GM21528 (cell line): ENCODE data around the gene HIKESHI.

Source experiments
- ATAC-seq: cut with Tn5 transposase; IDR thresholded peaks from one replicate; pipeline ENCODE4 v1.9.1; 2021; ENCODE audit warnings: mild to moderate bottlenecking, moderate library complexity; ENCODE audit not compliant: unreplicated experiment, low FRiP score

HIKESHI gene

DNA sequence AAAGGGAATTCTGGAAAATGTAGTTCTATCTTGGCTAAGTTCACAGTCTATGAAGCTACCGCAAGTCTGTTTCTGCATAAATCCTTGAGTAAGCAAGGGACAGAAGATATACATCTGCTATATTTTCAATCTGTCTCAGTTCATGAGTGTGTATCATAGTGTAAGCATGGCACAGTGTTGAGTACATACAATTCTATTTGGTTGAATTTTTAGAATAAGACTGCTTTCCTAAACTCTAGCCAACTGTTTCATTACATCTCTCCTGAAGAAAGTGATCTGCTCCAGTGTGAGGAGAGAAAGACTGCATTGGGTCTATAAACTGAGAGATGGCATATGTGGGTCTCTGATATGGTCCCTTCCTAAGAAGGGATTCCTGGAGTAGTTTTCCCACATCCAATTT, 70.0 kb downstream of the HIKESHI start:
- no peak for ATAC-seq

DNA sequence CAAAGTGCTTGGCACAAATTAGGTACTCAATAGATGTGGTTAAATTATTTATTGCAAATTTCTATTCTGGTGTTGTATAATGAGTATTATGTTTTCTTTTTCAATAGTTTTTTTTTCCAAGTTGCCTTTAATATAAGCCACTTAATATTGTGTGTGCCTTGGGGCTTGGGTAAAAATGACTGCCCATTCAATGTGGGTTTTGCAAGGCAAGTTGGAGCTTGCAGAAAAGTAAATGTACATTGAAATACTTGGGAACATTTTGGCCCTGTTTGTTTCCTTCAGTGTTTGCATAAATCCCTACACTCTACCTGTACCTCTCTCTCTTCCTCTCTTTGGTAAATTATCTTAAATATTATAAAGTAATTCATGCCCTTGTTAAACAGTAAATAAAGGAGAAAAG, 70.5 kb downstream of the HIKESHI start:
- ATAC-seq, result no peak

DNA sequence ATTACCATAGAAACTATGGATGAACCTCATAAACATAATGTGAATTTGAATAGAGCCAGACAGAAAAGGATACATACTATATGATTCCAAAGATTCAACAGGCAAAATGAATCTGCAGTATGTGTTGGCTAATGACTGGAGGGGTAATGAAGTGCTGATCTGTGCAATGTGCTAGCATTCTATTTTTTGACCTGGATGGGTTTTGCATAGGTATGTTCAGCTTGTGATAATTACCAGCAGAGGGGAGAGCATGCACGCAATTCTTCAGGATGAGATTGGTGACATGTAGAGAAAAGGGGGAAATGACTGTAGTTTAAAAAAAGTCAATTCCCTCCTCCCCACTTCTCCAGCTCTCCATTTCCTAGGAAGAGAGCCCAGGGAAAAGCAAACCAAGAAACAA, 72.0 kb downstream of the HIKESHI start:
- ATAC-seq, result no peak

DNA sequence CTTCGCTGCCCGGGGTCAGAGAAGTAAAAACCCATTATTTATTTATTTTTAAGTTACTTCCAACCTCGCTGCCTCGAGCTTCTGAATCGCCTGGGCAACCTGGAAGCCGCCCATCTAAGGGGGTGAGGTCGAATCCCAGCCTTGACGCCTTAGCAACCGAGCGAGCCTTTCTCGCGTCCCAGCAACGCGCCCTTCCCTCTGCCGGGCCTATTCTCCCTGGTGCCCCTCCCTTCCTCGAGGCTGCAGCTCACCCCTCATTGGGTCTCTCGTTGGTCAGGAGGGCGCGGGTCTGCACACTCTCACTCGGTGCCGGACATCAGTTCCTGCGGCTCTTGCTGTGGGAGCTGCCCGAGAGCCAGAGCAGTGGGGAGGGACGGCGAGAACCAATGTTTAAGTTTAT, 72.5 kb downstream of the HIKESHI start, which contains the start of gene CCDC81:
CCDC81 (plus strand) TSS at position 302 of the 400 bp plus-strand sequence. CDS start 277 bp downstream, outside the sequence.
- no peak for ATAC-seq

DNA sequence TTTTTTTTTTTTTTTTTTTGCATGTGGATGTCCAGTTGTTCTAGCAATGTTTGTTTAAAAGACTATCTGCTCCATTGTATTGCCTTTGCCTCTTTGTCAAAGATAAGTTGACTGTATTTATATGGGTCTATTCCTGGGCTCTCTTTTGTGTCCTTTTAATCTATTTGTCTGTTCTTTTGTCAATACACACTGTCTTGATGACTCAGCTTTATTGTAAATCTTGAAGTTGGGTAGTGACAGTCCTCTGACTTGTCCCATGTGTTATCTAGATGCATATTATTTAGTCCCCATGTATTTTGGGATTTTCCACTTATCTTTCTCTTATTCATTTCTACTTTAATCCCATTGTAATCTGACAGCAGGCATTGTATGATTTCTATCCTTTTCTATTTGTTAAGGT, 75.9 kb downstream of the HIKESHI start:
- ATAC-seq, result no peak

DNA sequence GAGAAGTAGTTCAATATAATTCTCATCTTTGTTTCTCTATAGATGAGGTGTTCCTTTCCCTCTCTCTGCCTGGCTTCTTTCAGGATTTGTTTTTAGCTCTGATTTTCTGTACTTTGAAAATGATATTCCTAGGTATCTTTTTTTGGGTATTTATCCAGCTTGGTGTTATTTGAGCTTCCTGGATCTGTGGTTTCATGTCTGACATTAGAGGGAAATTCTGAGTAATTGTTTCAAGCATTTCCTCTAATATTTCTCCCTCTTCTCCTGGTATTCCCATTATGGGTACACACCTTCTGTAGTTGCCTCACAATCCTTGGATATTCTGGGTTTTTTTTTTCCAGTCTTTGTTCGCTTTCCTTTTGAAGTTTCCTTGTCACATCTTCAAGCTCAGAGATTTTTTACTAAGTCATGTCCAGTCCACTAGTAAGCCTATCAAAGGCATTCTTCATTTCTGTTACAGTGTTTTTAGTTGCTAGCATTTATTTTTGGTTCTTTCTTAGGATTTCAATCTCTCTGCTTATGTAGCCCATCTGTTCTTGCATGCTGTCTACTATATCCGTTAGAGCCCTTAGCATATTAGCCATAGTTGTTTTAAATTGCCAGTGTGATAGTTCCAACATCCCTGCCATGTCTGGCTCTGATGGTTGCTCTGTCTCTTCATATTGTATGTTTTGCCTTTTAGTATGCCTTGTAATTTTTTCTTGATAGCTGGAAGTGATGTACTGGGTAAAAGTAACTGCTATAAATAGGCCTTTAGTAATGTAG, 78.4 kb downstream of the HIKESHI start:
- ATAC-seq, result no peak

DNA sequence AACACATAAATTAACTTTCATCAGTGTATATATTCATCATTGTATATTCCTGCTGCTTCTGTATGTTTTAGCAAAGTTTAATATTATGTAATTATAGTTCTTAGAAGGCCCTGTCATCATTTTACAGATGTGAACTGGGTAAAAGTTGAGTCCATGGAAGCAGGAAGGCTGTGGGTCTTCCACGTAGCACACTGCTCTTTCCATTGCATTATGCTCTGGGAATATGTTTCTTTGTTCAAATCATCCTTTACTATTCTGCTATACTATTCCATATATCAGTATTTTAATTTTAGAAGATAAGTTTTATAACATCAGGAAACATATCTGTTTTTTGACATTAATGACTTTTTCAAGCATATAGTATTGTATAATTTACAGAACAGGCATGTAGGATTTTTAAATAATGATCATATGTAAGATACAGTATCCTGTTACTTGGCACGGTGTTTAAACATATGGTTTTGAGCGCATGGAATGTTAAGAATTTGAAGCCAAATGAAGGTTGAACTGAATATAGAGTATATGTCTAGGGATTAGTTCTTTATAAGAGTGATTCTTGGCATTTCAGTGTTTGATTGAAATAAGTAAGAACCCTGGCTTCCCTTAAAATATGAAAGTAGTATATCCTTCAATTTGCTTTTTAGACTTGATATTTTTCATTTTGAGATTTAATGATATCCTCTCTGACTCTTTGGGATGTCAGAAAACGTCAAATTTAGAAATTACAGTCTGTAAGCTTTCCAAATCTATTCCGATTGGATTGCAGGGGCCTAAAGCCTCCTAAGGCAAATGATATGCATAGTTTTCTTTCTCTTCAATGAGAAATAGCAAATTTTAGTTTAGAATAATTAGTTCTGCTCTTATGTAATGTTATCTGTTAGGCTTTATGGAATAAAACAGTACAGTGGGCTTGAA, 81.3 kb downstream of the HIKESHI start:
- ATAC-seq, result no peak

DNA sequence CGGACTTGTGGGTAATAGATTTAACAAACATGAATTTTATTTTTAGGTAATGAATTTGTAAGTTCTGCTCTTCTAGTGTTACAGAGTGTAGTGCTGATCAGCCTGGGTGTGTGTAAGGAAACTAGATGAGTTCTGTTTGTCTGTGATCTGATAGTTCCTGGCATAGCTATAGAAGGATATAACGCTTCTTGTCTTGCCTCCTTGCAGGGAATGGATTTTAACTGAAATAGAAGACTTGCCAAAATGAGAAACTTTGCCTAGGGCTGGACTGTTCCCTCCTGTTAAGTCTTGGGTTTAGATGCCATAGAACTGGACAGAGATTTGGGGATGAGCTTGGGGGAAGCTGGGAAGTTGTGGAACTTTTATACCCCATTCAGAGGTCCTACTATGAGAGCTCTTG, 84.2 kb downstream of the HIKESHI start:
- no peak for ATAC-seq

DNA sequence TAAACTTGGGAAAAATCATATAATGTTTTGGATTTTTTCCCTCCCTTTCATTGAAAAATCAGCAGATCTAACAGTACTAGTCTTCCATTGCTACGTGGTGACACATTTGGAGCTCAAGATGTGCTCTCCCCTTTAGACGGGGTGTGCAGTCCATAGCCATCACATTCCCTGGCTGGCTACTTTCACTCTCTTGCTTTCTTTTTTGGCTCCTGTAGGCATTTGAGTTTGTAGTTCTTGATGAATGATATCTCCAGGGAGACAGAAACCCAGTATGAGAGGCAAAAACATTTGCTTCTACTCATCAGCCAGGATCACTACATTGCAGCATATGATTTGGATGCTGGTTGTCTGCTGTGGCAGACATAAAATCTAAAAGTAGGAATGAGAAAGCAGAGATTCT, 84.7 kb downstream of the HIKESHI start:
- no peak for ATAC-seq

DNA sequence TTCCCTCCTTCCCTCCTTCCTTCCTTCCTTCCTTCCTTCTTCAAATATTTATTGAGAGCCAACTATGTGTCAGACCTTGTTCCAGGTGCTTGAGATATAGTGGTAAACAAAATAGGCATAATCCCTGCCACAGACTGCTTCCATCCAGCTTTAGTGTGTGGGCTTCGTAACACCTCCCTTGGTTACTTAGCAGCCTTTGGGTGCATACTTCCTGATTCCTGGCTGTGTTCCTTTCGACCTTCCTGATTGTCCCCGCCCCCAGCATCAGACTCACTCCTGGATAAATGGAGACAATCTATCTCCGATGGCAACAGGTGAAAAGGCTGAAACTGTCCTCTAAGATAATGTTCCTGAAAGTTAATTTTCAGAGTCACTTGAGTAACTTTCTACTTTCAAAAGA, 86.2 kb downstream of the HIKESHI start:
- ATAC-seq, result no peak

DNA sequence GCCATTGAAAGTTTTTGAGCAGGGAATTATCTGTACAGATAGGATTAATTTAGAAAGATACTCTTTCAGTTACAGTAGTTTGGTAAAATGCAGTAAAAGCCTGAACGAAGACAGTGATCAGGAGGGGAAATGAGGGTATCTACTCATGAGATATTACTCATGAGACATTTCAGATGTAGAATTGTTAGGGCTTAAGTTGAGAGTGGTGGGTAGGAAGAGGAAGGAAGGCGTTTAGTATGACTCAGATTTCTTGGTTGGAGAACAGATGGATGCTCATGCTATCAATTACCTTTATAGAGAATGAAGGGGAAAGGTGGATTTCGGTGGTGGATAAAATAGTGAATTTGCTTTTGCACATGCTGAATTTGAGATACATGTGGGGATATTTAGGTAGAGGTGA, 88.4 kb downstream of the HIKESHI start:
- no peak for ATAC-seq

DNA sequence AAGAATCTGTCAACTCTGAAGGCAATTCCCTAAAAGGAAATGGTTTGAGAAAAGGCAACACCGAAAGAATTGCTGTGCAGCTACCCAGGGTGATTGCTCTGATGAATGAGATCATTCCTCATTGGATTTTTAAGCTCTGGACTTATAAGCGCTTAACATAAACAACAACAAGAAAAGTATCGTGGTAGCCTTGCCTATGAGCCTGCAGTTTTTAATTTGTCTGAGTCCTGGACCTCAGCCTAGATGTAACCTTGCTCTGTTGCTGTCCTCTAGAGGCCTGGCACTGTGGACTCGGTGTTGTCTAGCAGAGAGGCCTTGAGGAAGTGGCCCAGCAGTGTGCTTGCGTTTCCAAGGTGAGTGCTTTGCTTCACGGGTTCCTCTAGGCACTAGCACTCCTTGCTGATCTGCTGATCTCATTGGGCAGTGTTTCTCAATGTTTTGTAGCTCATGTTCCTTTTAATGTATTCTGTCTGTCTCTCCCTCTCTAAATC, 93.1 kb downstream of the HIKESHI start:
- ATAC-seq, result no peak
